HG03045 (cell line): ENCODE data around the gene INSYN1.

Experiments used
- ATAC-seq: cut with Tn5 transposase; IDR thresholded peaks from one replicate; pipeline ENCODE4 v1.9.1; 2021; ENCODE audit warnings: mild to moderate bottlenecking, moderate library complexity; ENCODE audit not compliant: unreplicated experiment

INSYN1 gene

DNA sequence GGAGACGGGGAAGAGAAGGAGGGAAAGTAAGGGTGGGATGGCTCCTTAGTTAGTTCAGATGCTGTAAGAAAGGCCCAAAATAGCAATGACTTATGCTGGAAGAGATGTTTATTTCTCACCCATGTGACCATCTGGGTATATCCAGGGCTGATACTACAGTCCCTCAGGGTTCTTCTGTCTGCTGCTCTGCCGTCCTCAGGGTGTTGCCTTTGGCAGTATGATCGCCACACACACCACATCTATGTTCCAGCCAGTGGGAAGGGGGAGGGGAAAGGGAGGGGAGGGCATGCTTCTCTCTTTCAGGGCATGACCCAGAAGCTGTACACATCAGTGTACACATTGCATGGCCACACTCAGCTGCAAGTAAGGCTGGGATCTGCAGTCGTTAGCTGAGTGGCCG, 58.7 kb downstream of the INSYN1 start:
- no peak for ATAC-seq

DNA sequence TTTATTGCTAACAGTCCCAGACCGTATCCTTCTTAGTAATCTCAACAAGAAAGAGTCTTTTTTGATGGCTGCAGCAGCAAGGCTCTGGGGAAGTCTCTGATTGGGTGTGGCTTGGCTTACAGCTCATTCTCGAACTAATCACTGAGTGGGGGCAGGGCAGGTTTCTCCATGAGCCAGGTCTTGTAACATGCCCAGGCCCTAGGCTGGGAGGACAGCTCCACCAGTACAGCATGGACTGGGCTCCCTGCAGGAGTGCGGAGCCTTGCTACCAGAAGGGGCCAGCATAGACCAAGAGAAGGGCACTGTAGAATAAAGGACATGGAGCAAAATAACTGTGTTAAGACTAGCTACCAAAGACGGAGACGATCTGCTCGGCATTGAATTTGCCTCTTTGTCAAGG, 61.8 kb downstream of the INSYN1 start:
- ATAC-seq = no peak

DNA sequence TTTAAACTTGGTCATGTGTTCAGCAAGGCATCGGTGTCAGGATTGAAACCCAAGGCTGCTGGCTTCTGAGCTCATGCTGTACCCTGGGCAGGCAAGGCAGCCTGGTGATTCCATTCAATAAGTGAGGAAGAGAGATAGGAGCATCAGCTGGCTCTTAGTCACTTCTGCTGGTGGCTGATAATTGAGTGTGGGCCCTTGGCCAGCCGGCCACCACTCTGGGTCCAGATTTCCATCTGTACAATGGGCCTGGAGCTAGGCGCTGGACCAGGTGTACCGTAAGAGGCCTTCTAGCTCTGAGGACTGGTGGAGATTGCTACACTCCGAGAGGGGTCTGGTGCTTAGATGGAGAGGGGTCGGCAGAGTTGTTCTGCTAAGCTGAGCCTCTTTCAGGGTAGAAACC, 64.7 kb downstream of the INSYN1 start:
- ATAC-seq = no peak

DNA sequence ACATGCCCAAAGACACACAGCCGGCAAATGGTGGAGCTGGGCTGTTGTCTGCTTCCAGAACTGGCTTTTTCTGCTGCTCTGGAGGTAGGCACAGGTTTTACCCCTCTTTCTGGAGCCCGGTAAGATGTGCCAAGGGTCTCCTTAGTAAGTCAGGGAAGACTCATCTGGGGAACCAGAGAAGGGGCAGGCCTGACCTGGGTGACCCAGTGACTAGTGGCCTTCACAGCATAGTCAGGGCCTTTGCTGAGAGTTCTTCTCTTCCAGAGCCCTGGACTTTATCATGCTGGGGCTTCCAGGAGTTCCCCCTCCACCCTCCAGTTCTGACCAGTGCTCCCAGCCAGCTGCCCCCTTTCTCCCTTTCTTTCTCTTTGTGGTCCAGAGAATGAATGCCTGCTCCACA, 65.8 kb downstream of the INSYN1 start:
- no peak for ATAC-seq

DNA sequence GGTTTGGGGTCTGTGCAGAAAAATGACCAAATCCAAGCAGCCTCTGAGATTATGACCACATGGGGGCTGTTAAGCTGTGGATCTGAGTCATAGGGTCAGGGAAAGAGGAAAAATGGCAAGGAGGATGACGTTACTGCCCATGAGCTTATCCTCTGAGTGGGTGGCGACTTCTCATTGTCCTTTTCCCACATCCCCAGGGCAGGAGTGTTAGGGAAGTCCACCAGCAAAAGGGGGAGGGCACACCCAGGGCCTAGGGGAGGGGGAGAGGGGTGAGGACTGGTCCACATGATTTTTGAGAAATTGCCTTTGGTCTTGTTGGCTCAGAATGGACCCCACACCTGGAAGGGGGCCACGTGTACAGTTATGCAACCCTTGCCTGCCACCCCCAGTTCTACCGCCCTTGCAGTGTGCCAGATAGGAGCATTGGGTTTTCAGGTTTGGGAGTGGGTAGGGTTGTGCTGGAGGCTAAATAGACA, 66.3 kb downstream of the INSYN1 start:
- no peak for ATAC-seq

DNA sequence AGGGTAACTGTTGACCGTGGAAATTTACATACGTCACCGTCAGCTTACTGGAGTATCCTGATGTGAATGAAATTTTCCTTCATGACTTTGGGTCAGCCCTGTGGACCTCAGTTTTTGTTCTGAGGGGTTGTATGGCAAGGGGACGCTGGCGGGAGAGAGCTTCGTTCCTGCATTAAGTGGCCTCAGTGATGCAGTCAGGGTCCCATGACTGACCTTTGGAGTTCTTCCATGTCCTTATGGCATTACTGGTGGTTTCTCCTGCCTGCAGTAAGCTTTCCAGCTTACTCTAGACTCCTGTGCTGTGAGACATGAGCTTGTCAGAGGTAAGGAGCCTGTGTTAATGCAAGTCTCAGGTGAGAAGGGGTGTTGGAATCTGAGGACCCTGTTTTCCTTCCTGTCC, 67.2 kb downstream of the INSYN1 start:
- no peak for ATAC-seq
